GM18867 (cell line): Measurements from ENCODE around the gene CYB5R4.
"Not testable (repeated sequence)": the region's sequence is repeated elsewhere in the genome, so short reads cannot be mapped to it uniquely, and the experiment has no call there.

Source experiments
- ATAC-seq: cut with Tn5 transposase; IDR thresholded peaks from one replicate; pipeline ENCODE4 v1.9.1; 2021; ENCODE audit warnings: mild to moderate bottlenecking, moderate library complexity; ENCODE audit not compliant: unreplicated experiment

CYB5R4 gene

GRCh38 chr6:83862776-83863471, 3.4 kb downstream of the CYB5R4 start:
- no peak for ATAC-seq

- no peak for ATAC-seq
Observed at GRCh38 chr6:83867043-83867442, 7.6 kb downstream of the CYB5R4 start.

- no peak for ATAC-seq
Observed at GRCh38 chr6:83867527-83868161, 8.2 kb downstream of the CYB5R4 start.

- no peak for ATAC-seq
Observed at GRCh38 chr6:83868639-83869038, 9.2 kb downstream of the CYB5R4 start.

- ATAC-seq = no peak
Observed at GRCh38 chr6:83870649-83871048, 11.2 kb downstream of the CYB5R4 start.

- peak; percentile 46 for ATAC-seq
Observed at GRCh38 chr6:83872386-83873118, 13.1 kb downstream of the CYB5R4 start.

GRCh38 chr6:83873869-83874268, 14.4 kb downstream of the CYB5R4 start:
- ATAC-seq = no peak

- no peak for ATAC-seq
Observed at GRCh38 chr6:83875843-83876242, 16.4 kb downstream of the CYB5R4 start.

- ATAC-seq = no peak
Observed at GRCh38 chr6:83878902-83879644, 19.6 kb downstream of the CYB5R4 start.

- ATAC-seq = no peak
Observed at GRCh38 chr6:83879746-83880145, 20.3 kb downstream of the CYB5R4 start.

GRCh38 chr6:83883240-83883639, 23.8 kb downstream of the CYB5R4 start:
- no peak for ATAC-seq

- ATAC-seq = peak; percentile 94
Observed at GRCh38 chr6:83884523-83884922, 25.0 kb downstream of the CYB5R4 start.

- no peak for ATAC-seq
Observed at GRCh38 chr6:83885984-83886383, 26.5 kb downstream of the CYB5R4 start.

GRCh38 chr6:83889621-83890020, 30.1 kb downstream of the CYB5R4 start:
- no peak for ATAC-seq

- no peak for ATAC-seq
Observed at GRCh38 chr6:83890520-83890919, 31.0 kb downstream of the CYB5R4 start.

- no peak for ATAC-seq
Observed at GRCh38 chr6:83891586-83891985, 32.1 kb downstream of the CYB5R4 start.

GRCh38 chr6:83893024-83893423, 33.5 kb downstream of the CYB5R4 start:
- ATAC-seq = no peak

- not testable (repeated sequence) for ATAC-seq
Observed at GRCh38 chr6:83897094-83897493, 37.6 kb downstream of the CYB5R4 start.

GRCh38 chr6:83901624-83902023, 42.1 kb downstream of the CYB5R4 start:
- ATAC-seq = no peak

GRCh38 chr6:83904395-83904794, 44.9 kb downstream of the CYB5R4 start:
- no peak for ATAC-seq

- ATAC-seq = no peak
Observed at GRCh38 chr6:83905648-83906047, 46.2 kb downstream of the CYB5R4 start.
